ENCODE data around the gene LELP1. TPM values are rescaled to one million over a fixed set of nuclear protein-coding genes. Genes with fewer than 3 reads are reported as not detected.

LELP1 gene
- total and polyA plus RNA-seq, 2 of the 8 experiments (the other 6 are each of a cell fraction or from before 2014, with no cell fraction given): not detected

Other genes starting within 250 kb of the LELP1 start
- gene SPRR4, start 232.8 kb upstream of the LELP1 start, total RNA-seq (2021; fragmentation: NEBNext Ultra II Directional; extraction: Animal tissue kit (Norgen Biotek cat#: 25700)): not detected in 2 replicates
- gene SPRR4, start 232.8 kb upstream of the LELP1 start, polyA plus RNA-seq (2011; rRNA removed): not detected in 2 replicates
- gene SPRR1A, start 219.3 kb upstream of the LELP1 start, total RNA-seq (2021; fragmentation: NEBNext Ultra II Directional; extraction: Animal tissue kit (Norgen Biotek cat#: 25700)): not detected in 2 replicates
- not detected in 2 replicates for gene SPRR1A, start 219.3 kb upstream of the LELP1 start, polyA plus RNA-seq (2011; rRNA removed)
- gene SPRR3, start 201.7 kb upstream of the LELP1 start, total RNA-seq (2021; fragmentation: NEBNext Ultra II Directional; extraction: Animal tissue kit (Norgen Biotek cat#: 25700)): not detected in 2 replicates
- gene SPRR3, start 201.7 kb upstream of the LELP1 start, polyA plus RNA-seq (2011; rRNA removed): not detected in 2 replicates
- not detected in 2 replicates for gene SPRR1B, start 172.2 kb upstream of the LELP1 start, total RNA-seq (2021; fragmentation: NEBNext Ultra II Directional; extraction: Animal tissue kit (Norgen Biotek cat#: 25700))
- gene SPRR1B, start 172.2 kb upstream of the LELP1 start, polyA plus RNA-seq (2011; rRNA removed): 0.16 and 0.23 TPM in 2 replicates
- not detected in 2 replicates for gene SPRR2D, start 162.3 kb upstream of the LELP1 start, total RNA-seq (2021; fragmentation: NEBNext Ultra II Directional; extraction: Animal tissue kit (Norgen Biotek cat#: 25700))
- not detected in 2 replicates for gene SPRR2D, start 162.3 kb upstream of the LELP1 start, polyA plus RNA-seq (2011; rRNA removed)
- not detected in 2 replicates for gene SPRR2A, start 145.9 kb upstream of the LELP1 start, total RNA-seq (2021; fragmentation: NEBNext Ultra II Directional; extraction: Animal tissue kit (Norgen Biotek cat#: 25700))
- gene SPRR2A, start 145.9 kb upstream of the LELP1 start, polyA plus RNA-seq (2011; rRNA removed): not detected in 2 replicates
- gene SPRR2B, start 131.8 kb upstream of the LELP1 start, total RNA-seq (2021; fragmentation: NEBNext Ultra II Directional; extraction: Animal tissue kit (Norgen Biotek cat#: 25700)): not detected in 2 replicates
- not detected in 2 replicates for gene SPRR2B, start 131.8 kb upstream of the LELP1 start, polyA plus RNA-seq (2011; rRNA removed)
- gene SPRR2E, start 108.9 kb upstream of the LELP1 start, total RNA-seq (2021; fragmentation: NEBNext Ultra II Directional; extraction: Animal tissue kit (Norgen Biotek cat#: 25700)): not detected in 2 replicates
- gene SPRR2E, start 108.9 kb upstream of the LELP1 start, polyA plus RNA-seq (2011; rRNA removed): not detected in 2 replicates
- gene SPRR2F, start 89.9 kb upstream of the LELP1 start, total RNA-seq (2021; fragmentation: NEBNext Ultra II Directional; extraction: Animal tissue kit (Norgen Biotek cat#: 25700)): 1.0 and 1.1 TPM in 2 replicates
- 0.49 and 0.50 TPM in 2 replicates for gene SPRR2F, start 89.9 kb upstream of the LELP1 start, polyA plus RNA-seq (2011; rRNA removed)
- not detected in 2 replicates for gene SPRR2G, start 52.5 kb upstream of the LELP1 start, total RNA-seq (2021; fragmentation: NEBNext Ultra II Directional; extraction: Animal tissue kit (Norgen Biotek cat#: 25700))
- not detected in 2 replicates for gene SPRR2G, start 52.5 kb upstream of the LELP1 start, polyA plus RNA-seq (2011; rRNA removed)
- gene PRR9, start 14.2 kb downstream of the LELP1 start, total RNA-seq (2021; fragmentation: NEBNext Ultra II Directional; extraction: Animal tissue kit (Norgen Biotek cat#: 25700)): not detected in 2 replicates
- gene PRR9, start 14.2 kb downstream of the LELP1 start, polyA plus RNA-seq (2011; rRNA removed): not detected in 2 replicates
- not detected in 2 replicates for gene LORICRIN, start 56.3 kb downstream of the LELP1 start, total RNA-seq (2021; fragmentation: NEBNext Ultra II Directional; extraction: Animal tissue kit (Norgen Biotek cat#: 25700))
- gene LORICRIN, start 56.3 kb downstream of the LELP1 start, polyA plus RNA-seq (2011; rRNA removed): 0.08 TPM in 1 of 2 replicates, not detected in the other
- gene PGLYRP3, start 109.5 kb downstream of the LELP1 start, total RNA-seq (2021; fragmentation: NEBNext Ultra II Directional; extraction: Animal tissue kit (Norgen Biotek cat#: 25700)): not detected in 2 replicates
- gene PGLYRP3, start 109.5 kb downstream of the LELP1 start, polyA plus RNA-seq (2011; rRNA removed): not detected in 2 replicates
- not detected in 2 replicates for gene PGLYRP4, start 145.4 kb downstream of the LELP1 start, total RNA-seq (2021; fragmentation: NEBNext Ultra II Directional; extraction: Animal tissue kit (Norgen Biotek cat#: 25700))
- not detected in 2 replicates for gene PGLYRP4, start 145.4 kb downstream of the LELP1 start, polyA plus RNA-seq (2011; rRNA removed)
- gene S100A9, start 154.4 kb downstream of the LELP1 start, total RNA-seq (2021; fragmentation: NEBNext Ultra II Directional; extraction: Animal tissue kit (Norgen Biotek cat#: 25700)): not detected in 2 replicates
- not detected in 2 replicates for gene S100A9, start 154.4 kb downstream of the LELP1 start, polyA plus RNA-seq (2011; rRNA removed)
- gene S100A12, start 172.2 kb downstream of the LELP1 start, total RNA-seq (2021; fragmentation: NEBNext Ultra II Directional; extraction: Animal tissue kit (Norgen Biotek cat#: 25700)): not detected in 2 replicates
- not detected in 2 replicates for gene S100A12, start 172.2 kb downstream of the LELP1 start, polyA plus RNA-seq (2011; rRNA removed)
- not detected in 2 replicates for gene S100A8, start 187.6 kb downstream of the LELP1 start, total RNA-seq (2021; fragmentation: NEBNext Ultra II Directional; extraction: Animal tissue kit (Norgen Biotek cat#: 25700))
- gene S100A8, start 187.6 kb downstream of the LELP1 start, polyA plus RNA-seq (2011; rRNA removed): not detected in 2 replicates
- gene S100A7A, start 213.1 kb downstream of the LELP1 start, total RNA-seq (2021; fragmentation: NEBNext Ultra II Directional; extraction: Animal tissue kit (Norgen Biotek cat#: 25700)): not detected in 2 replicates
- gene S100A7A, start 213.1 kb downstream of the LELP1 start, polyA plus RNA-seq (2011; rRNA removed): not detected in 2 replicates

Measured in H1 (cell line).